ENCODE measurements around the gene SRBD1. TPM values are rescaled to one million over a fixed set of nuclear protein-coding genes. Genes with fewer than 3 reads are reported as not detected.

SRBD1 gene
- total RNA-seq, 1 experiment from 2014 or later = 22.8 TPM

GRCh38 chr2:45643095-45643494, 32.0 kb upstream of the SRBD1 start (continued):
- TF ChIP-seq IRF2 (CRISPR knock-in tag; IDR thresholded peaks at IDR 0.05; ENCODE audit: borderline replicate concordance, low read depth) (no peak), CTCF (IDR thresholded peaks at IDR 0.05) (no peak), ERG (CRISPR knock-in tag; IDR thresholded peaks at IDR 0.05) (no peak)

GRCh38 chr2:45640576-45640975, 29.5 kb upstream of the SRBD1 start:
- H3K4me3 Mint-ChIP-seq = no peak overlapping the region
- TF ChIP-seq NFYB (CRISPR knock-in tag; conservative IDR thresholded peaks at IDR 0.05; ENCODE audit: low read depth) (peak; percentile 57), USF2 (CRISPR knock-in tag; IDR thresholded peaks at IDR 0.05) (0 out of 2 replicates have a peak, but pooled peaks have one; percentile 26), MYBL2 (CRISPR knock-in tag; IDR thresholded peaks at IDR 0.05) (no peak)
- ChIA-PET POLR2A (no interaction called here), CTCF (interaction anchor here (0.8 kb wide), 1 partner anchor 353 kb away, joined by 3 read pairs; no protein-coding TSS in a partner anchor)
- ATAC-seq = no peak
- DNase-seq (ENCODE audit: low spot score) = no peak
- no peak overlapping the region for H3K27ac Mint-ChIP-seq
- no peaks in the 10 kb centered on the region for H3K9me3 Mint-ChIP-seq
- no peaks in the 10 kb centered on the region for H3K36me3 Mint-ChIP-seq
- peaks cover 28% of the 10 kb centered on the region for H3K27me3 Mint-ChIP-seq (ENCODE audit: low read depth)
- peaks cover 22% of the 10 kb centered on the region for H3K4me1 Mint-ChIP-seq

- H3K27ac Mint-ChIP-seq = no peak overlapping the region
- ChIA-PET POLR2A (no interaction called here), CTCF (no interaction called here)
- H3K27me3 Mint-ChIP-seq (ENCODE audit: low read depth) = peaks cover 9% of the 10 kb centered on the region
- no peak overlapping the region for H3K4me3 Mint-ChIP-seq
- ATAC-seq (no peak), DNase-seq (ENCODE audit: low spot score) (no peak)
- TF ChIP-seq NFATC4 (CRISPR knock-in tag; IDR thresholded peaks at IDR 0.05) = no peak
- no peak for TF ChIP-seq ZNF512 (CRISPR knock-in tag; IDR thresholded peaks at IDR 0.05; ENCODE audit: borderline replicate concordance)
- no peak for TF ChIP-seq ZNF396 (CRISPR knock-in tag; IDR thresholded peaks at IDR 0.05; ENCODE audit: borderline replicate concordance)
- TF ChIP-seq RELA (CRISPR knock-in tag; IDR thresholded peaks at IDR 0.05; ENCODE audit: borderline replicate concordance) = no peak
- TF ChIP-seq GRHL2 (CRISPR knock-in tag; IDR thresholded peaks at IDR 0.05; ENCODE audit: insufficient replicate concordance, severe bottlenecking) = no peak
- TF ChIP-seq ATF1 (CRISPR knock-in tag; IDR thresholded peaks at IDR 0.05) = no peak
- no peak for TF ChIP-seq NR1H2 (CRISPR knock-in tag; IDR thresholded peaks at IDR 0.05)
- no peak for TF ChIP-seq MXD4 (CRISPR knock-in tag; IDR thresholded peaks at IDR 0.05; ENCODE audit: borderline replicate concordance)
- H3K9me3 Mint-ChIP-seq = no peaks in the 10 kb centered on the region
- no peaks in the 10 kb centered on the region for H3K36me3 Mint-ChIP-seq
- H3K4me1 Mint-ChIP-seq = peaks cover 20% of the 10 kb centered on the region
These were observed 26.4 kb upstream of the SRBD1 start for GRCh38 chr2:45637440-45637839.

- H3K27me3 Mint-ChIP-seq (ENCODE audit: low read depth) = no peaks in the 10 kb centered on the region; the same call in 1 of the 2 replicates
- H3K4me3 Mint-ChIP-seq = no peak overlapping the region
- ChIA-PET CTCF (no interaction called here), POLR2A (no interaction called here)
- no peak for DNase-seq (ENCODE audit: low spot score)
- no peak for ATAC-seq
- H3K27ac Mint-ChIP-seq = no peak overlapping the region
- H3K36me3 Mint-ChIP-seq = no peaks in the 10 kb centered on the region
- H3K4me1 Mint-ChIP-seq = peaks cover 34% of the 10 kb centered on the region
- H3K9me3 Mint-ChIP-seq = no peaks in the 10 kb centered on the region
- TF ChIP-seq HMGXB4 (CRISPR knock-in tag; IDR thresholded peaks at IDR 0.05) (no peak), AR (CRISPR knock-in tag; IDR thresholded peaks at IDR 0.05) (no peak), ELF4 (CRISPR knock-in tag; IDR thresholded peaks at IDR 0.05; ENCODE audit: low read depth) (no peak), ETV6 (CRISPR knock-in tag; IDR thresholded peaks at IDR 0.05) (no peak), NFE2L1 (CRISPR knock-in tag; IDR thresholded peaks at IDR 0.05) (no peak)
These were observed 24.9 kb upstream of the SRBD1 start for GRCh38 chr2:45636008-45636407.

Measured in WTC11 (cell line).